HG03460 (cell line): ENCODE measurements around the gene ANKRD9.
A peak's percentile ranks its signal among the peaks of the same experiment; 100 is the strongest.
"Not testable (repeated sequence)": the region's sequence is repeated elsewhere in the genome, so short reads cannot be mapped to it uniquely, and the experiment has no call there.

Experiments used
- ATAC-seq: cut with Tn5 transposase; IDR thresholded peaks from one replicate; pipeline ENCODE4 v1.9.1; 2021; ENCODE audit not compliant: unreplicated experiment

ANKRD9 gene

GRCh38 chr14:102509746-102510615 is at the start of gene ANKRD9:
Gene ANKRD9 (minus strand): TSS chr14:102509776. CDS start chr14:102507889, 1,887 bp downstream.
- ATAC-seq: peak; percentile 81

GRCh38 chr14:102558556-102558955 is 49.0 kb upstream of the ANKRD9 start:
- ATAC-seq: no peak

- no peak for ATAC-seq
Measured at GRCh38 chr14:102557434-102558226, 48.1 kb upstream of the ANKRD9 start.

DNA sequence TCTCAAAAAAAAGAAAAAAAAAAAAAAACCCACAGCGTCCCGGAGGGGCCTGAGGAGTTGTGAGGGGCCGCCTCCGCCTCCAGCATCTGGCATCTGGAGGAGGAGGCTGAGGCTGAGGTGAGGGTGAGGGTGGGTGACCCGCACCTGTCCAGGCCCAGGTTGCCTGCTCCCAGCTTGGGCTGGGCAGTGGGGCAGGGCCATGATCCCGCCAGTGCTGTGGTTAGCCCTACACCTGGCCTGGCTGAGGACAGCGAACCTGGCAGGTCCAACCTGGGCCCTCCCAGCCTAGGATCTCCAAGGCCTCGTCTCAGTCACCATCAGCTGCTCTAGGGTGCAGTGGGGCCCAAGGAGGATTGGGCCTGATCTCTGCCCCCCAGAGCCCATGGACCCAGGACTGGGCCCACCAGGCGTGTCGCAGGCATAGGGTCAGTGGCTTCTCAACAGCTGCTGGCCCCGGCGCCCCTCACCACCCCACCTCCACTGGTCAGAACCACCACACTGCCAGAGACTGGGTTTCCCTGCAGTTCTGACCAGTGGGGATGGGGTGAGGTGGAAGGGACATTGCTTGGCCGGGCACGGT is 46.6 kb upstream of the ANKRD9 start:
- no peak for ATAC-seq

DNA sequence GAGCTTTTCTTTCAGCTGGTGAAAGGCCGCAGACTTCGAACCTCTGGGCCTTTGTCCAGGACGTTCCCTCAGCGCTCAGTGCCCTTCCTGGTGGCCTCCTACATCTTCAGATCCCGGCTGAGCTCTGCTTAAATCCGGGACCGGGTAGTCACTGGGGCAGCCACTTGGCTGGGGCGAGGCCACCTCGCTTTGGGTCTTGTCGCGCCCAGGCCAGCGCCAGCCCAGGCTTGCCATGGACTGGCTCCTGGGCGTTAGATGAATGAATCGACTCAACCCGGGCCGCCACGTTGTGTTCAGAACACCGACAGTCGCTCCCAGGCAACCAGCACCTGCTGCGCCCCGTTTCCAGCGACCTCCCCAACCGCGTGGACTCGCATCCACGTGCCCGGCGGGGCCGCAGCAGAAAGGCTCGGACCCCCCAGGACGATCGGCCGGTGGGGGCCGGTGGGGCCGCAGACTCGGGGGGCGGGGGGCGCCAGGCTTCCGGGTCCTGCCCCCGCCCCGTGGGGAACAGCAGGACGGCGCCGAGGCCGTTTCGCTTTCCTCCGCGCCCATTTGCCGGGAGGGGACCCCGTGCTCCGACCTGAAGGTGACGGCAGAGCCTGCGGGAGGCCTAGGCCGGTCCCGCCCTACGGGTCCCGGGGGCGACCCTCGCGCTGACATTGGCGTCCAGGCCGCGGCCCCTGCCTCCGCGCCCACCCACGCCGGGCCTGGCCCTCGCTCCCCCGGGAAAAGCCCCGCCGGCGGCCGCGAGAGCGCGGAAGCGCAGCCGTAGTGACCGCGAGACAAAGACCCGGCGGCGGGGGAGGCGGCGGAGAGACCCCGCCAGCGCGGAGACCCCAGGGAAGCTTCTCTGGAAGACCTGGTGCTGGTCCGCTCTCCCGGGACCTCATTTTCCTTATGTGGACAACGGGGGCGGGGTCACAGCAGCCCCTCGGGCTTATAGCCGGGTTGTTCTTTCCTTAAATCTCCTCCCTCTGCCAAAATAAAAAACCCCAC is 45.5 kb upstream of the ANKRD9 start:
- no peak for ATAC-seq

- no peak for ATAC-seq
Measured at GRCh38 chr14:102551995-102552705, 42.6 kb upstream of the ANKRD9 start.

DNA sequence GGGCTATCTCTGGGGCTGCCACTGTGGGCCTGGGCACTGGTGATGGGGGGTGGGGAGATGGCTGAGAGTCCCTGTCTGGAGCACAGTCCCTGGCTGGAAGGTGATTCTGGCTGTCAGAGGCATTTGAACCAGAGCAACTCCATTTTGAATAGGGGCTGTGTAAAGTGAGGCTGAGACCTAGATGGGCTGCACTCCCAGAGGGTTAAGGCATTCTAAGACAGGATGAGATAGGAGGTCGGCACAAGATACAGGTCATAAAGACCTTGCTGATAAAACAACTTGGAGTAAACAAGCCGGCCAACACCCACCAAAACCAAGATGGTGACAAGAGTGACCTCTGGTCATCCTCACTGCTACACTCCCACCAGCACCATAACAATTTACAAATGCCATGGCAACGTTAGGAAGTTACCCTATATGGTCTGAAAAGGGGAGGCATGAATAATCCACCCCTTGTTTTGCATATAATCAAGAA is 41.4 kb upstream of the ANKRD9 start:
- not testable (repeated sequence) for ATAC-seq

DNA sequence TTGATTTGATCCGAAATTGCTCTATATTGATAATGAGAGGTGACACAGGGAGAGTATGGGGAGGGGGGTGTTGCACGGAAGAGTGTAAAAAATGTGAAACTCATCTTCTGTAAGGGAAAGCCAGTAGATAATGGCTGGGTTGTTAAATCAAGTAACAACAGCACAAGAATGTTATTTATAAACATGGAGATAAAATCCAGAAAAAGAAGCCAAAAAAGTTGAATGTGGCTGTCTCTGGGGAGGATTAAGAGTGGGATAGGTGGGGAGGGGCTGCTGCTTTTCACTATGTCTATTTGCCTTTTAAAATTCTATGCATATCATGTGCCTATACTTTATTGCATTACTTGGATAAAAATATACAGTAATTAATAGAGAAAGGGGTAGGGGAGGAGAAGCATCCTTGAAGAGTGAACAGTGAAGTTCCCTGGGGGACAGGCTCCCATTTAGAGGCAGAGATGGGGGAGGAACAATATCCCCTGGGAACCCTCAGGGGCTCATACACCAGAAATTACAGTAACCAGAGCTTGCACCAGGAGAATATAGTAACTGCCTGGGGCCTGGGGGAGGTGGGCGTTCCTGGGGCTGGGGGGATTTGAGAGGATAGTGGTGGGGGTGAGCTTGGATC is 39.2 kb upstream of the ANKRD9 start:
- ATAC-seq: no peak

GRCh38 chr14:102545461-102546265 is 36.1 kb upstream of the ANKRD9 start:
- ATAC-seq: no peak

DNA sequence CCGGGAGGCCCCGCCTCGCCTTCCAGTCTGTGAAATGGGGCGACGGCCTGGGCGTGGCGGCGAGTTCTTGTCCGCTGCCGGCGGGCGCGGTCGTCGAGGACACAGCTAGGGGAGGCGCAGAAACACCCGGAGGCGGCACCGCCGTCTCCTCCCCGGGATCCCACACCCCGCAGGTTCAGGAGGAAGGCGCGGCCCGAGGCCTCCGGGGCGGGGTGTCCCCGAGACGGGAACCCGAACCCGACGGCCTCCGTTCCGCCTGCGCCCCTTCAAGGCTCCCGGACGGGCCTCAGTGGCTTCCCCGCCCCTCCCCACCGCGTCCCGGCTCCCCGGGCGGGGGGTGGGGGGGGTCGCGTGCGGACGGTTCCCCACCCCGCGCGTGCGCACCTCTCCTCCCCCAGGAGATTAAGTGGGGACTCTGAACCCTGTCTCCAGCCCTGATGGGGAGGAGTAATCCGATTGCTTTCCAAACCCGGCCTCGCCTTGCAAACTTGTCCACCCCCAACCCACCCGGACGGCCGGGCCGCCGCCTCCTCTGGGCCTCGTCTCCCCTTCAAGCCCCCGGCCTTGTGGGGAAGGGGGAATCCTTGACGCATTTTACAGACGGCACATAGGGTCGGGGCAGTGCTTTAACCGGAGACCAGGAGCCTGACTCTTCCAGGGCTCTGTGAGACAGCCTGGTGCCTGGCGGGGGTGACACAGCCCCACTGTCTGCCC is 35.3 kb upstream of the ANKRD9 start:
- ATAC-seq: no peak

DNA sequence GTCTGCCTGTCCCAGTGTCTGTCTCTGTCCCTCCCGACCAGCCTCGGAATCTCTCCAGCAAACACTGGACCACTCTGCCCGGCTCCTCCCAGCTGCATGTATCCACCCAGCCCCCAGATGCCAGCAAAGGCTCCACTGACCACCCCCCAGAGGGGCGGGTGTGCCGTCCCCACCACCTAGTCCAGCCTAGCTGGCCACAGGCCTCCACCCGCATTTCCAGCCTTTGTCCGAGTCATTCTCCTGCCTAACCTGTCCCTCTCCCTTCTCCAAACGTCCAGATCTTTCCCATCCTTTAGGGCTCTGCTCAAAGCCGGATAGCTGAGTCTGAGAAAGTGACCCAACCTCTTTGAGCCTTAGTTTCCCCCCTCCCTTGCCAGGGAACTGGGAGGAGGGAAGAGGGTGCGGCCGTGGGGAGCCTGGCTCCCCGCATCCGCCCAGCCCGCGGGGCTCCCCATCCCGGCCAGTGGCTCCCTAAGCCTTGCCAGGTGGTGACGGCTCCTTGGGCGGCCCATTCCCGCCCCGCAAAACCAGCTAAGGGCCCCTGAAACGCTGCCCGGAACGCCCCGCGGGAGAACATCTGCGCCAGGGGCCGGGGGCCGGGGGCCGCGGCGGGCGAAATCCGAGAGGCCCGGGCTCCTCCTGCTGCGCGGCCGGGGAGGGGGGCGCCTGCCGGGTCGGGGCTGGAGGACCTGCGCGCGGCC is 34.6 kb upstream of the ANKRD9 start:
- ATAC-seq: no peak

DNA sequence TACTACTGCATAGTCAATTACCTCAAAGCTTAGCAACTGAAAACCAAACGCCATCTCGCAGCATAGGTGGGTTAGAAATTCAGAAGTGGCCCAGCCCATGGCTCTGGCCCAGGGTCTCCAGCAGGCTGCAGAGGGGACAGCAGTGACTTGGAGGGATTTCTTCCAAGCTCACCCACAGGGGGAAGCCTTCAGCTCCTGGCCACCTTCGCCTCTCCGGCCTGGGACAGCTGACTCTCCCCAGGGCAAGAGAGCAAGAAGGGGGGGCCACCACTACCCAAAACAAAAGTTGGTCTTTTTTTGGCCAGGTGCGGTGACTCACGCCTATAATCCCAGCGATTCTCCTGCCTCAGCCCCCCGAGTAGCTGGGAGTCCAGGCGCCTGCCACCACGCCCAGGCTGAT is 32.2 kb upstream of the ANKRD9 start:
- ATAC-seq: no peak

DNA sequence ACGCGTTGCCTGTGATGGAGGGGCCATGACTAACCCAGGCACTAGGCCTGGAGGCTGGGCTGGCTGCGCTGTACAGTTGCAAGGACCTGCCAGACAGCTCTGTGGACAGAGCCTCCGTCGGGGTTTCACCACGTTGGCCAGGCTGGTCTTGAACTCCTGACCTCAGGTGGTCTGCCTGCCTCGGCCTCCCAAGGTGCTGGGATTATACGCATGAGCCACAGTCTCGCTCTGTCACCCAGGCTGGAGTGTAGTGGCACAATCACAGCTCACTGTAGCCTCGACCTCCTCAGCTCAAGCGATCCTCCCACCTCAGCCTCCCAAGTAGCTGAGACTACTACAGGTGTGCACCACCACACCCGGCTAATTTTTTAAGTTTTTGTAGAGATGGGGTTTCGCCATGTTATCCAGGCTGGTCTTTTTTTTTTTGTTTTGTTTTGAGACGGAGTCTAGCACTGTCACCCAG is 31.5 kb upstream of the ANKRD9 start:
- ATAC-seq: not testable (repeated sequence)

DNA sequence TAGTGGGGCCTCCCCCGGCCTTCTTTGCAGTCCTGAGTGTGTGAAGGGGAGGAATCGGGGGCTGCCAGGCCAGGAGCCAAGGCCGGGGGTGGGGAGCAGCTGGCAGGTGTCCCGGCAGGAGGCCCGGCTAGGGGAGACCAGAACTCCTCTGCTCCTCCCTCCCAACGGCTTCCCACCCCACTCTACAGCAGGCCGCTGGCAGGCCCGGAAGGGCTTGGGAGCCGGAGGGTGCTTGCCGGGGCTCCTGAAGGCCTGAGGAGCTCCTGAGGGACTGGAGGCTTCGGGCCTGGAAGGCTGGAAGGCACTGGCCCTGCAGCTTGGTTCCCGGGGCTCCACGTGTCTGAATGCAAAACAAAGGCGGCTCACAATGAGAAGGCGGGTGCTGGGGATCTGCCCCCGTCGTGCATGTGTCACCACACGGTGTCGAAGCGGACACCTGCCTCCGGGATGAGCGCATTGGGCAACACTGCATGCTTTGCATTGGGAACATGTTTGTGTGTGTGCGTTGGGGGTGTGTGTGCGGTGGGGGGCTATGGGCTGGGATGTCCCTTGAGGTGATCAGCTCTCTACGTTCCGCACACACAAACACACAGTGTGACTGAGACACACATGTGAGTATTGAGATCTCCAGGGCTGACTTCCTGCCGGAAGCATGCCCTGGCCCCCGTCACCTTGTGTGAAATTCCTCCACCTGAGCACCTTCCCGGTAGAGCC is 30.9 kb upstream of the ANKRD9 start:
- no peak for ATAC-seq

DNA sequence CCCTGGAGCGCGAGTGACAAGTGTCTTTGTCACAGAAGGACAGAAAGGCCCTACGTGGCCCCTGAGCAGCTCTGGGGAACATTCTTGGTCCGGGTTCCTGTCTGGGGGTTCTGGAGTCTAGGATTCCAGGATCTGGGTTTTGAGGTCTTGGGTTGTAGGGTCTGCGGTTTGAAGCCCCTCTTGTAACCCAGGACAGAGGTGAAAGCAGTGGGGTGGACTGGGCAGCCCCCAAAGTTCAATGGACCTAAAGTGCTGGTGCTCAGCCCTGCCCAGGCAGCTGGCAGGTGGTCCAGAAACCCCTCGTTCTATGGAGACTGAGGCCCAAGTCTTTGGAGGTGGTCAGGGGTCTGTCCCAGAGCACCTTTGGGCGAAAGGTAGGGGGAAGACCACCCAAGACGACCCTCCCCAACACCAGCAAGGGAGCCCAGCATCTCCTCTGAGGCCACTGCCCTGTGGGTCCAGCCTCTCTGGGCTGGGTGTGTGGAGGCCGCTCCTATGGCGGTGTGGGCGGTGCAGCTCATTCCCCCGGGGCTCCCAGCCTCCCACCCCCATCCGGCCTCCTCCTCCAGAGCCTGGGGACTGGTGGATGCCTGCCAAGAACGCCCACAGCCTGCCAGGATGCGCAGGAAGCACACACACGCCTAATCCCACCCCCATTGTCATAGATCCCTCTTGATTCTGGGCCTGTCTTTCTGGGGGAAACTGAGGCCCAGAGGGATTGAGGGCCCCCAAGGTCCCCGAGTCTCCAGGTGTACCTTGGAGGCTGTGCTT is 30.2 kb upstream of the ANKRD9 start:
- no peak for ATAC-seq
